GM23338 (cell line): ENCODE data around the gene ROCK2. TPM values are rescaled to one million over a fixed set of nuclear protein-coding genes. Genes with fewer than 3 reads are reported as not detected.

Experiments used
- ATAC-seq: fragments of 200-7000 bp; cut with Tn5 transposase; 3 replicates; pipeline ENCODE4 v1.9.1; 2020
- DNase-seq: peaks from one replicate; pipeline ENCODE4 v3.0.0-alpha.2; 2015; ENCODE audit warnings: low spot score
- H2AFZ ChIP-seq: fragments of 200-600 bp; sonication (generic); 2 replicates; pipeline ENCODE4 v1.8.0; 2016; ENCODE audit warnings: antibody characterized with exemption, mild to moderate bottlenecking, moderate library complexity
- H3F3A ChIP-seq: fragments of 200-600 bp; sonication (generic); replicated peaks from 2 replicates; pipeline ENCODE4 v1.8.0; 2017; ENCODE audit warnings: antibody characterized with exemption, mixed run types, low read depth
- H3K27ac ChIP-seq: fragments of 200-600 bp; sonication (generic); 2 replicates; pipeline ENCODE4 v1.6.1; 2016; ENCODE audit warnings: low read depth
- H3K27me3 ChIP-seq: fragments of 200-600 bp; sonication (generic); 2 replicates; pipeline ENCODE4 v1.8.0; 2016; ENCODE audit warnings: mild to moderate bottlenecking, mixed run types, moderate library complexity; ENCODE audit not compliant: insufficient read depth
- H3K36me3 ChIP-seq: fragments of 200-600 bp; sonication (generic); 2 replicates; pipeline ENCODE4 v1.8.0; 2016; ENCODE audit warnings: mild to moderate bottlenecking; ENCODE audit not compliant: insufficient read depth
- H3K4me1 ChIP-seq: fragments of 200-600 bp; sonication (generic); 2 replicates; pipeline ENCODE4 v1.8.0; 2016; ENCODE audit warnings: mild to moderate bottlenecking, moderate library complexity; ENCODE audit not compliant: insufficient read depth
- H3K4me2 ChIP-seq: fragments of 200-600 bp; sonication (generic); 2 replicates; pipeline ENCODE4 v1.7.1; 2017; ENCODE audit warnings: mixed run types
- H3K4me3 ChIP-seq: fragments of 200-600 bp; sonication (generic); 2 replicates; pipeline ENCODE4 v1.6.1; 2016; ENCODE audit warnings: mixed run types
- H3K79me2 ChIP-seq: fragments of 200-600 bp; sonication (generic); replicated peaks from 2 replicates; pipeline ENCODE4 v1.8.0; 2017; ENCODE audit warnings: mild to moderate bottlenecking; ENCODE audit not compliant: insufficient read depth
- H3K9me2 ChIP-seq: fragments of 200-600 bp; sonication (generic); 2 replicates; pipeline ENCODE4 v1.8.0; 2017; ENCODE audit not compliant: insufficient read depth
- H4K20me1 ChIP-seq: fragments of 200-600 bp; sonication (generic); replicated peaks from 2 replicates; pipeline ENCODE4 v1.8.0; 2017; ENCODE audit warnings: mild to moderate bottlenecking; ENCODE audit not compliant: insufficient read depth
- H3K27ac Mint-ChIP-seq: 2 replicates; pipeline ENCODE4 v1.8.0; 2020; ENCODE audit warnings: inconsistent platforms, mild to moderate bottlenecking, moderate library complexity, mixed read lengths
- H3K27me3 Mint-ChIP-seq: 3 replicates; pipeline ENCODE4 v1.8.0; 2022; ENCODE audit warnings: low read depth, mild to moderate bottlenecking, moderate library complexity, mixed read lengths, inconsistent platforms; ENCODE audit not compliant: insufficient read depth, poor library complexity
- H3K36me3 Mint-ChIP-seq: 3 replicates; pipeline ENCODE4 v1.8.0; 2021; ENCODE audit warnings: low read depth, mild to moderate bottlenecking, inconsistent platforms, moderate library complexity, mixed read lengths
- H3K4me1 Mint-ChIP-seq: 3 replicates; pipeline ENCODE4 v1.8.0; 2020; ENCODE audit warnings: mild to moderate bottlenecking, inconsistent platforms, mixed read lengths
- H3K4me3 Mint-ChIP-seq: 3 replicates; pipeline ENCODE4 v1.8.0; 2021; ENCODE audit warnings: moderate library complexity, mild to moderate bottlenecking, inconsistent platforms, mixed read lengths
- H3K9me3 Mint-ChIP-seq: 3 replicates; pipeline ENCODE4 v1.8.0; 2020; ENCODE audit warnings: moderate library complexity, mild to moderate bottlenecking, inconsistent platforms, mixed read lengths
- EZH2phosphoT487 ChIP-seq: fragments of 200-600 bp; sonication (generic); IDR thresholded peaks from one replicate; pipeline ENCODE4 v1.8.1; 2018; ENCODE audit warnings: antibody characterized with exemption; ENCODE audit not compliant: unreplicated experiment
- JUNB ChIP-seq: IDR thresholded peaks from one replicate; pipeline ENCODE4 v1.6.1; 2016; ENCODE audit warnings: antibody characterized with exemption; ENCODE audit not compliant: unreplicated experiment
- STAT1 ChIP-seq: IDR thresholded peaks from one replicate; pipeline ENCODE4 v1.6.1; 2016; ENCODE audit warnings: antibody characterized with exemption; ENCODE audit not compliant: unreplicated experiment
- ZNF114 ChIP-seq: fragments of 250-450 bp; sonication (Bioruptor Pico); IDR thresholded peaks from 2 replicates; pipeline ENCODE4 v1.5.0; 2020; ENCODE audit warnings: mild to moderate bottlenecking, moderate library complexity
- ZNF331 ChIP-seq: fragments of 250-450 bp; sonication (Bioruptor Pico); IDR thresholded peaks from 2 replicates; pipeline ENCODE4 v1.5.0; 2020; ENCODE audit warnings: low read depth, mild to moderate bottlenecking, moderate library complexity
- polyA plus RNA-seq: library from polyadenylated mRNA; unstranded; fragments of >200 nt; fragmentation: Nextera tagmentation; extraction: Ambion mirVana; gene quantifications from 2 replicates; pipeline ENCODE4 v1.2.1, GENCODE V29; 2016
- total RNA-seq: library from RNA; depleted of rRNA; stranded (reverse); fragments of >200 nt; shearing (Covaris generic); gene quantifications from 2 replicates; pipeline ENCODE4 v1.2.3, GENCODE V29; 2014
- TF ChIP-seq, protein P1 (sequence below): IDR thresholded peaks from one replicate; pipeline ENCODE4 v1.6.1; 2018; ENCODE audit warnings: antibody characterized with exemption; ENCODE audit not compliant: unreplicated experiment
- TF ChIP-seq, protein P2 (sequence below): IDR thresholded peaks from 2 replicates; pipeline ENCODE4 v1.6.1; 2016; ENCODE audit warnings: antibody characterized with exemption

The ROCK2 gene
- total and polyA plus RNA-seq, 2 experiments from 2014 or later = 16.4 to 28.0 TPM

DNA sequence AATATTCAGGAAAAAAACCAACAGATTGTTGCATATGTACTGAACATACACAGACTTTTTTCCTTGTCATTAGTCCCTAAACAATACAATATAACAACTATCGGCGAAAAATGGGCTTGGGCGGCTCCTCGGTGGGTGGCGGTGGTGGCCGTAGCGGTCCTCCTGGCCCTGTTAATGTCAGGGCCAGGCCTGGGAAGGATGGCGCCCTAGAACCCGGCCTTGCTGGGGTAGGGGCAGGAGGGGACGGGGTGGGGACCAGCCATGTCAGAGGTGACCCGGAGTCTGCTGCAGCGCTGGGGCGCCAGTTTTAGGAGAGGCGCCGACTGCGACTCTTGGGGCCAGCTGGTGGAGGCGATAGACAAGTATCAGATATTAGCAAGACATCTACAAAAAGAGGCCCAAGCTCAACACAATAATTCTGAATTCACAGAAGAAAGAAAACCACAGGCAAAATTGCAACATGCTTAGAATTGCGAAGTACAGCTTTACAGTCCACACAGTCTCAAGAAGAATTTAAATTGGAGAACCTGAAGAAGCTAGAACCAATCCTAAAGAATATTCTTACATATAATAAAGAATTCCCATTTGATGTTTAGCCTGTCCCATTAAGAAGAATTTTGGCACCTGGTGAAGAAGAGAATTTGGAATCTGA lies 36.5 kb downstream of the ROCK2 start:
- Histone ChIP-seq H3F3A (no peaks in the 10 kb centered on the region), H4K20me1 (peaks cover 21% of the 10 kb centered on the region)

GRCh38 chr2:11305958-11306357 lies 38.5 kb downstream of the ROCK2 start:
- Mint-ChIP-seq H3K4me1 (peaks cover 5% of the 10 kb centered on the region; the same call in 2 of the 3 replicates), H3K27ac (no peak overlapping the region), H3K36me3 (no peaks in the 10 kb centered on the region), H3K4me3 (no peak overlapping the region), H3K9me3 (no peaks in the 10 kb centered on the region), H3K27me3 (no peaks in the 10 kb centered on the region)
- Histone ChIP-seq H3K4me1 (peaks cover 6% of the 10 kb centered on the region; the same call in 1 of the 2 replicates), H3K4me2 (no peak overlapping the region), H3K27ac (no peak overlapping the region), H3K27me3 (no peaks in the 10 kb centered on the region), H3F3A (no peaks in the 10 kb centered on the region), H4K20me1 (peaks cover 15% of the 10 kb centered on the region), H3K4me3 (no peak overlapping the region), H3K36me3 (no peaks in the 10 kb centered on the region), H2AFZ (no peak overlapping the region), H3K9me2 (0 out of 2 replicates have a peak, but pooled peaks cover 6% of the 10 kb centered on the region), H3K79me2 (peaks cover 94% of the 10 kb centered on the region)
- DNase-seq = no peak
- ATAC-seq = no peak
- TF ChIP-seq ZNF114 (CRISPR knock-in tag) = no peak
- TF ChIP-seq, protein P1, sequence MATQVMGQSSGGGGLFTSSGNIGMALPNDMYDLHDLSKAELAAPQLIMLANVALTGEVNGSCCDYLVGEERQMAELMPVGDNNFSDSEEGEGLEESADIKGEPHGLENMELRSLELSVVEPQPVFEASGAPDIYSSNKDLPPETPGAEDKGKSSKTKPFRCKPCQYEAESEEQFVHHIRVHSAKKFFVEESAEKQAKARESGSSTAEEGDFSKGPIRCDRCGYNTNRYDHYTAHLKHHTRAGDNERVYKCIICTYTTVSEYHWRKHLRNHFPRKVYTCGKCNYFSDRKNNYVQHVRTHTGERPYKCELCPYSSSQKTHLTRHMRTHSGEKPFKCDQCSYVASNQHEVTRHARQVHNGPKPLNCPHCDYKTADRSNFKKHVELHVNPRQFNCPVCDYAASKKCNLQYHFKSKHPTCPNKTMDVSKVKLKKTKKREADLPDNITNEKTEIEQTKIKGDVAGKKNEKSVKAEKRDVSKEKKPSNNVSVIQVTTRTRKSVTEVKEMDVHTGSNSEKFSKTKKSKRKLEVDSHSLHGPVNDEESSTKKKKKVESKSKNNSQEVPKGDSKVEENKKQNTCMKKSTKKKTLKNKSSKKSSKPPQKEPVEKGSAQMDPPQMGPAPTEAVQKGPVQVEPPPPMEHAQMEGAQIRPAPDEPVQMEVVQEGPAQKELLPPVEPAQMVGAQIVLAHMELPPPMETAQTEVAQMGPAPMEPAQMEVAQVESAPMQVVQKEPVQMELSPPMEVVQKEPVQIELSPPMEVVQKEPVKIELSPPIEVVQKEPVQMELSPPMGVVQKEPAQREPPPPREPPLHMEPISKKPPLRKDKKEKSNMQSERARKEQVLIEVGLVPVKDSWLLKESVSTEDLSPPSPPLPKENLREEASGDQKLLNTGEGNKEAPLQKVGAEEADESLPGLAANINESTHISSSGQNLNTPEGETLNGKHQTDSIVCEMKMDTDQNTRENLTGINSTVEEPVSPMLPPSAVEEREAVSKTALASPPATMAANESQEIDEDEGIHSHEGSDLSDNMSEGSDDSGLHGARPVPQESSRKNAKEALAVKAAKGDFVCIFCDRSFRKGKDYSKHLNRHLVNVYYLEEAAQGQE = no peak
- no peak for TF ChIP-seq ZNF331 (CRISPR knock-in tag)
- TF ChIP-seq STAT1 = no peak
- TF ChIP-seq EZH2phosphoT487 = no peak
- no peak for TF ChIP-seq JUNB

More for the DNA sequence above, 36.5 kb downstream of the ROCK2 start:
- DNase-seq = no peak
- H3K36me3 ChIP-seq = no peaks in the 10 kb centered on the region
- no peak overlapping the region for H3K4me3 ChIP-seq
- H3K27ac ChIP-seq = no peak overlapping the region
- Mint-ChIP-seq H3K27me3 (no peaks in the 10 kb centered on the region), H3K27ac (no peak overlapping the region), H3K36me3 (no peaks in the 10 kb centered on the region), H3K4me3 (no peak overlapping the region), H3K9me3 (no peaks in the 10 kb centered on the region), H3K4me1 (peaks cover 14% of the 10 kb centered on the region)
- TF ChIP-seq, protein P2, sequence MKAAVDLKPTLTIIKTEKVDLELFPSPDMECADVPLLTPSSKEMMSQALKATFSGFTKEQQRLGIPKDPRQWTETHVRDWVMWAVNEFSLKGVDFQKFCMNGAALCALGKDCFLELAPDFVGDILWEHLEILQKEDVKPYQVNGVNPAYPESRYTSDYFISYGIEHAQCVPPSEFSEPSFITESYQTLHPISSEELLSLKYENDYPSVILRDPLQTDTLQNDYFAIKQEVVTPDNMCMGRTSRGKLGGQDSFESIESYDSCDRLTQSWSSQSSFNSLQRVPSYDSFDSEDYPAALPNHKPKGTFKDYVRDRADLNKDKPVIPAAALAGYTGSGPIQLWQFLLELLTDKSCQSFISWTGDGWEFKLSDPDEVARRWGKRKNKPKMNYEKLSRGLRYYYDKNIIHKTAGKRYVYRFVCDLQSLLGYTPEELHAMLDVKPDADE = no peak
- TF ChIP-seq, protein P1 = no peak
- peaks cover 6% of the 10 kb centered on the region; the same call in 1 of the 2 replicates for H3K4me1 ChIP-seq
- no peaks in the 10 kb centered on the region for H3K9me2 ChIP-seq
- no peak for ATAC-seq
- H3K4me2 ChIP-seq = no peak overlapping the region
- no peak overlapping the region for H2AFZ ChIP-seq
- H3K27me3 ChIP-seq = no peaks in the 10 kb centered on the region
- H3K79me2 ChIP-seq = peaks cover 96% of the 10 kb centered on the region
